C4-2B (cell line): ENCODE measurements around the gene GUCA2B.

ENCODE experiments used
- ZFX ChIP-seq: fragments of 450-650 bp; IDR thresholded peaks from 2 replicates; pipeline ENCODE4 v1.6.1; 2017
- TF ChIP-seq, protein P1 (sequence below): fragments of 450-650 bp; conservative IDR thresholded peaks from 2 replicates; pipeline ENCODE4 v1.5.1; 2017; ENCODE audit warnings: mild to moderate bottlenecking

GRCh38 chr1:42163114-42163513 lies 9.9 kb downstream of the GUCA2B start:
- TF ChIP-seq, protein P1, sequence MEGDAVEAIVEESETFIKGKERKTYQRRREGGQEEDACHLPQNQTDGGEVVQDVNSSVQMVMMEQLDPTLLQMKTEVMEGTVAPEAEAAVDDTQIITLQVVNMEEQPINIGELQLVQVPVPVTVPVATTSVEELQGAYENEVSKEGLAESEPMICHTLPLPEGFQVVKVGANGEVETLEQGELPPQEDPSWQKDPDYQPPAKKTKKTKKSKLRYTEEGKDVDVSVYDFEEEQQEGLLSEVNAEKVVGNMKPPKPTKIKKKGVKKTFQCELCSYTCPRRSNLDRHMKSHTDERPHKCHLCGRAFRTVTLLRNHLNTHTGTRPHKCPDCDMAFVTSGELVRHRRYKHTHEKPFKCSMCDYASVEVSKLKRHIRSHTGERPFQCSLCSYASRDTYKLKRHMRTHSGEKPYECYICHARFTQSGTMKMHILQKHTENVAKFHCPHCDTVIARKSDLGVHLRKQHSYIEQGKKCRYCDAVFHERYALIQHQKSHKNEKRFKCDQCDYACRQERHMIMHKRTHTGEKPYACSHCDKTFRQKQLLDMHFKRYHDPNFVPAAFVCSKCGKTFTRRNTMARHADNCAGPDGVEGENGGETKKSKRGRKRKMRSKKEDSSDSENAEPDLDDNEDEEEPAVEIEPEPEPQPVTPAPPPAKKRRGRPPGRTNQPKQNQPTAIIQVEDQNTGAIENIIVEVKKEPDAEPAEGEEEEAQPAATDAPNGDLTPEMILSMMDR = no peak
- no peak for TF ChIP-seq ZFX
